MG63 (cell line): ENCODE data around the gene PDE4D. TPM values are rescaled to one million over a fixed set of nuclear protein-coding genes. Genes with fewer than 3 reads are reported as not detected.
"Not testable (repeated sequence)": the region's sequence is repeated elsewhere in the genome, so short reads cannot be mapped to it uniquely, and the experiment has no call there.

Experiments used
- DNase-seq: peaks from one replicate; pipeline ENCODE4 v3.0.0-alpha.2; 2020
- H3K27me3 ChIP-seq: fragments of 250-450 bp; sonication (Bioruptor Pico); 2 replicates; pipeline ENCODE4 v1.5.1; 2020; ENCODE audit warnings: mild to moderate bottlenecking, moderate library complexity
- H3K36me3 ChIP-seq: fragments of 250-450 bp; sonication (Bioruptor Pico); 2 replicates; pipeline ENCODE4 v1.5.1; 2020; ENCODE audit warnings: mild to moderate bottlenecking, moderate library complexity
- H3K4me3 ChIP-seq: fragments of 250-450 bp; sonication (Bioruptor Pico); 2 replicates; pipeline ENCODE4 v1.5.1; 2020; ENCODE audit warnings: mild to moderate bottlenecking, moderate library complexity
- H3K9me3 ChIP-seq: fragments of 250-450 bp; sonication (Bioruptor Pico); 2 replicates; pipeline ENCODE4 v1.5.1; 2020; ENCODE audit warnings: mild to moderate bottlenecking, moderate library complexity
- total RNA-seq: library from RNA; depleted of rRNA; stranded (reverse); fragments of >200 nt; shearing (Covaris generic); gene quantifications from 2 replicates; pipeline ENCODE4 v1.2.3, GENCODE V29; 2014; ENCODE audit warnings: low replicate concordance

PDE4D gene
- total RNA-seq, 1 experiment from 2014 or later, result 3.1 TPM

- DNase-seq, result no peak
- no peak overlapping the region for H3K4me3 ChIP-seq
Measured at GRCh38 chr5:59380350-59380951, 513.1 kb downstream of the PDE4D start.

GRCh38 chr5:59374036-59374435 is 519.5 kb downstream of the PDE4D start:
- not testable (repeated sequence) for H3K36me3 ChIP-seq, H3K27me3 ChIP-seq, H3K4me3 ChIP-seq, DNase-seq
- peaks cover 16% of the 10 kb centered on the region for H3K9me3 ChIP-seq

More at GRCh38 chr5:59380350-59380951, 513.1 kb downstream of the PDE4D start:
- Histone ChIP-seq H3K9me3 (0 out of 2 replicates have a peak, but pooled peaks cover 2% of the 10 kb centered on the region), H3K36me3 (no peaks in the 10 kb centered on the region), H3K27me3 (no peaks in the 10 kb centered on the region)

GRCh38 chr5:59371525-59372127 is 521.9 kb downstream of the PDE4D start:
- Histone ChIP-seq H3K27me3 (no peaks in the 10 kb centered on the region), H3K36me3 (no peaks in the 10 kb centered on the region), H3K9me3 (peaks cover 16% of the 10 kb centered on the region), H3K4me3 (no peak overlapping the region)
- DNase-seq, result no peak

- no peak overlapping the region for H3K4me3 ChIP-seq
- peaks cover 10% of the 10 kb centered on the region for H3K9me3 ChIP-seq
- no peaks in the 10 kb centered on the region for H3K36me3 ChIP-seq
- DNase-seq, result no peak
- no peaks in the 10 kb centered on the region for H3K27me3 ChIP-seq
Measured at GRCh38 chr5:59368951-59369350, 524.6 kb downstream of the PDE4D start.

- no peaks in the 10 kb centered on the region for H3K9me3 ChIP-seq
- no peaks in the 10 kb centered on the region for H3K36me3 ChIP-seq
- no peaks in the 10 kb centered on the region for H3K27me3 ChIP-seq
- H3K4me3 ChIP-seq, result no peak overlapping the region
- peak; percentile 31 for DNase-seq
Measured at GRCh38 chr5:59367791-59368394, 525.6 kb downstream of the PDE4D start.

- Histone ChIP-seq H3K27me3 (no peaks in the 10 kb centered on the region), H3K4me3 (no peak overlapping the region), H3K36me3 (no peaks in the 10 kb centered on the region), H3K9me3 (no peaks in the 10 kb centered on the region)
- no peak for DNase-seq
Measured at GRCh38 chr5:59366784-59367183, 526.7 kb downstream of the PDE4D start.

- DNase-seq, result no peak
- Histone ChIP-seq H3K4me3 (no peak overlapping the region), H3K9me3 (no peaks in the 10 kb centered on the region), H3K36me3 (no peaks in the 10 kb centered on the region), H3K27me3 (no peaks in the 10 kb centered on the region)
Measured at GRCh38 chr5:59362438-59362837, 531.1 kb downstream of the PDE4D start.

- no peaks in the 10 kb centered on the region for H3K36me3 ChIP-seq
- H3K4me3 ChIP-seq, result no peak overlapping the region
- H3K9me3 ChIP-seq, result no peaks in the 10 kb centered on the region
- no peaks in the 10 kb centered on the region for H3K27me3 ChIP-seq
- DNase-seq, result no peak
Measured at GRCh38 chr5:59361454-59361853, 532.1 kb downstream of the PDE4D start.

GRCh38 chr5:59360130-59360555 is 533.4 kb downstream of the PDE4D start:
- H3K27me3 ChIP-seq, result no peaks in the 10 kb centered on the region
- DNase-seq, result no peak
- H3K4me3 ChIP-seq, result no peak overlapping the region
- no peaks in the 10 kb centered on the region for H3K9me3 ChIP-seq
- no peaks in the 10 kb centered on the region for H3K36me3 ChIP-seq

GRCh38 chr5:59358005-59358861 is 535.3 kb downstream of the PDE4D start:
- Histone ChIP-seq H3K4me3 (no peak overlapping the region), H3K9me3 (no peaks in the 10 kb centered on the region), H3K36me3 (no peaks in the 10 kb centered on the region), H3K27me3 (no peaks in the 10 kb centered on the region)
- DNase-seq, result no peak

GRCh38 chr5:59357381-59357977 is 536.0 kb downstream of the PDE4D start:
- DNase-seq, result no peak
- Histone ChIP-seq H3K4me3 (no peak overlapping the region), H3K36me3 (no peaks in the 10 kb centered on the region), H3K9me3 (no peaks in the 10 kb centered on the region), H3K27me3 (no peaks in the 10 kb centered on the region)

- no peak for DNase-seq
- no peaks in the 10 kb centered on the region for H3K9me3 ChIP-seq
- no peak overlapping the region for H3K4me3 ChIP-seq
- no peaks in the 10 kb centered on the region for H3K27me3 ChIP-seq
- no peaks in the 10 kb centered on the region for H3K36me3 ChIP-seq
Measured at GRCh38 chr5:59356813-59357380, 536.6 kb downstream of the PDE4D start.

GRCh38 chr5:59354811-59355210 is 538.7 kb downstream of the PDE4D start:
- no peak overlapping the region for H3K4me3 ChIP-seq
- no peaks in the 10 kb centered on the region for H3K36me3 ChIP-seq
- no peaks in the 10 kb centered on the region for H3K9me3 ChIP-seq
- H3K27me3 ChIP-seq, result no peaks in the 10 kb centered on the region
- no peak for DNase-seq

- Histone ChIP-seq H3K9me3 (no peaks in the 10 kb centered on the region), H3K27me3 (no peaks in the 10 kb centered on the region), H3K36me3 (no peaks in the 10 kb centered on the region), H3K4me3 (no peak overlapping the region)
- no peak for DNase-seq
Measured at GRCh38 chr5:59354274-59354673, 539.3 kb downstream of the PDE4D start.

GRCh38 chr5:59351076-59351794 is 542.3 kb downstream of the PDE4D start:
- Histone ChIP-seq H3K27me3 (no peaks in the 10 kb centered on the region), H3K4me3 (no peak overlapping the region), H3K36me3 (no peaks in the 10 kb centered on the region), H3K9me3 (no peaks in the 10 kb centered on the region)
- peak; percentile 33 for DNase-seq

GRCh38 chr5:59348189-59348588 is 545.3 kb downstream of the PDE4D start:
- H3K9me3 ChIP-seq, result no peaks in the 10 kb centered on the region
- no peak overlapping the region for H3K4me3 ChIP-seq
- no peak for DNase-seq
- H3K36me3 ChIP-seq, result no peaks in the 10 kb centered on the region
- no peaks in the 10 kb centered on the region for H3K27me3 ChIP-seq
